K562 (cell line): ENCODE data around the gene NARF. TPM values are rescaled to one million over a fixed set of nuclear protein-coding genes. Genes with fewer than 3 reads are reported as not detected.

ENCODE experiments used
- CBFB ChIP-seq: sonication (generic); formaldehyde crosslinking; IDR thresholded peaks from 2 replicates; pipeline ENCODE4 v1.4.0; 2020; ENCODE audit warnings: mild to moderate bottlenecking, missing genetic modification reagents
- CBX1 ChIP-seq: sonication (generic); IDR thresholded peaks from 2 replicates; pipeline ENCODE4 v1.6.1; 2016; ENCODE audit warnings: antibody characterized with exemption, low read depth, mild to moderate bottlenecking
- MCM2 ChIP-seq: fragments of 450-650 bp; IDR thresholded peaks from 2 replicates; pipeline ENCODE4 v1.6.1; 2017; ENCODE audit warnings: low read depth, mild to moderate bottlenecking
- MCM3 ChIP-seq: fragments of 450-650 bp; IDR thresholded peaks from 2 replicates; pipeline ENCODE4 v1.6.1; 2016
- MTF1 ChIP-seq: fragments of 250-450 bp; sonication (Bioruptor Pico); IDR thresholded peaks from 2 replicates; pipeline ENCODE4 v1.9.0; 2021; ENCODE audit warnings: moderate library complexity, mild to moderate bottlenecking, inconsistent platforms, borderline replicate concordance
- NFE2L1 ChIP-seq: fragments of 450-650 bp; IDR thresholded peaks from 2 replicates; pipeline ENCODE4 v1.6.1; 2016; ENCODE audit warnings: missing genetic modification characterization, low read depth, mild to moderate bottlenecking, missing compliant biosample characterization, moderate library complexity, borderline replicate concordance
- PTBP1 ChIP-seq: fragments of 200-400 bp; formaldehyde crosslinking; IDR thresholded peaks from 2 replicates; pipeline ENCODE4 v1.6.1; 2017; ENCODE audit warnings: low read depth, low read length
- PTRF ChIP-seq: fragments of 450-650 bp; IDR thresholded peaks from 2 replicates; pipeline ENCODE4 v1.6.1; 2016; ENCODE audit warnings: mild to moderate bottlenecking, missing genetic modification characterization, missing compliant biosample characterization
- PTTG1 ChIP-seq: fragments of 450-650 bp; IDR thresholded peaks from 2 replicates; pipeline ENCODE4 v1.6.1; 2016; ENCODE audit warnings: low read depth, mild to moderate bottlenecking, missing genetic modification characterization, missing compliant biosample characterization
- SP1 ChIP-seq: sonication (generic); formaldehyde crosslinking; IDR thresholded peaks from 2 replicates; pipeline ENCODE4 v1.8.1; 2022; ENCODE audit warnings: mild to moderate bottlenecking, missing genetic modification reagents
- TCF3 ChIP-seq: sonication (generic); formaldehyde crosslinking; IDR thresholded peaks from 2 replicates; pipeline ENCODE4 v1.4.0; 2020; ENCODE audit warnings: mild to moderate bottlenecking, missing genetic modification reagents
- U2AF2 ChIP-seq: fragments of 200-400 bp; formaldehyde crosslinking; optimal IDR thresholded peaks from 2 replicates; pipeline ENCODE3; 2017; ENCODE audit warnings: low read depth, mild to moderate bottlenecking, low read length
- XRCC4 ChIP-seq: IDR thresholded peaks from one replicate; pipeline ENCODE4 v1.6.1; 2011; ENCODE audit not compliant: insufficient read depth, insufficient read length; ENCODE audit errors: extremely low read depth
- ZFPM2 ChIP-seq: fragments of 250-450 bp; sonication (Bioruptor Pico); IDR thresholded peaks from 2 replicates; pipeline ENCODE4 v1.5.1; 2022; ENCODE audit warnings: mild to moderate bottlenecking
- ZNF133 ChIP-seq: fragments of 250-450 bp; sonication (Bioruptor Pico); IDR thresholded peaks from 2 replicates; pipeline ENCODE4 v1.4.0; 2020; ENCODE audit warnings: mild to moderate bottlenecking
- ZNF217 ChIP-seq: sonication (generic); formaldehyde crosslinking; IDR thresholded peaks from 2 replicates; pipeline ENCODE4 v1.8.0; 2022; ENCODE audit warnings: mild to moderate bottlenecking, missing genetic modification reagents
- ZNF764 ChIP-seq: fragments of 250-450 bp; sonication (Bioruptor Pico); IDR thresholded peaks from 2 replicates; pipeline ENCODE4 v1.4.0; 2020; ENCODE audit warnings: low read depth, mild to moderate bottlenecking, moderate library complexity
- ZNF766 ChIP-seq: fragments of 200-800 bp; sonication (Bioruptor generic); conservative IDR thresholded peaks from 2 replicates; pipeline ENCODE4 v1.6.1; 2016; ENCODE audit warnings: missing genetic modification characterization, missing compliant biosample characterization
- ZNF778 ChIP-seq: fragments of 450-650 bp; formaldehyde crosslinking; IDR thresholded peaks from 2 replicates; pipeline ENCODE4 v1.4.0; 2020; ENCODE audit warnings: mild to moderate bottlenecking, moderate library complexity
- polyA plus RNA-seq, 8 experiments: library from polyadenylated mRNA; depleted of rRNA in 4 of 8; stranded (reverse) in 5 of 8; unstranded in 3 of 8; fragments of >200 nt; fragmentation: Nextera tagmentation in 2 of 8; fragmentation: Illumina TruSeq in 1 of 8; extraction: Ambion mirVana in 2 of 8; extraction: Trizol in 1 of 8; gene quantifications; 2 replicates each; pipeline versions ENCODE4 v1.2.1 to v1.2.3, GENCODE V29; 2011 to 2014; ENCODE audit warnings: inconsistent platforms in 1 of 8, missing spikeins in 1 of 8
- total RNA-seq, 7 experiments: library from RNA; depleted of rRNA in 6 of 7; stranded (reverse); fragments of >200 nt in 6 of 7; fragmentation: Illumina TruSeq in 2 of 7; extraction: Trizol in 2 of 7; gene quantifications; 2 replicates each; pipeline versions ENCODE4 v1.2.1 to v1.2.3, GENCODE V29; 2011 to 2021; ENCODE audit warnings: low replicate concordance in 1 of 7
- TF ChIP-seq, protein P1 (sequence below): fragments of 250-450 bp; sonication (Bioruptor Pico); IDR thresholded peaks from 2 replicates; pipeline ENCODE4 v1.8.0; 2022; ENCODE audit warnings: moderate library complexity, mild to moderate bottlenecking, inconsistent platforms
- TF ChIP-seq, protein P2 (sequence below): fragments of 250-450 bp; sonication (Bioruptor Pico); IDR thresholded peaks from 2 replicates; pipeline ENCODE4 v1.5.0; 2021; ENCODE audit warnings: mild to moderate bottlenecking, moderate library complexity
- TF ChIP-seq, protein P3 (sequence below): sonication (generic); formaldehyde crosslinking; IDR thresholded peaks from 2 replicates; pipeline ENCODE4 v1.8.0; 2022; ENCODE audit warnings: mild to moderate bottlenecking, missing genetic modification reagents
- TF ChIP-seq, protein P4 (sequence below): sonication (generic); IDR thresholded peaks from 2 replicates; pipeline ENCODE4 v1.6.1; 2016

NARF gene
- total and polyA plus RNA-seq, 9 of the 15 experiments (the other 6 are each of a cell fraction or from before 2014, with no cell fraction given) = 60.4 to 423 (median 132) TPM

DNA sequence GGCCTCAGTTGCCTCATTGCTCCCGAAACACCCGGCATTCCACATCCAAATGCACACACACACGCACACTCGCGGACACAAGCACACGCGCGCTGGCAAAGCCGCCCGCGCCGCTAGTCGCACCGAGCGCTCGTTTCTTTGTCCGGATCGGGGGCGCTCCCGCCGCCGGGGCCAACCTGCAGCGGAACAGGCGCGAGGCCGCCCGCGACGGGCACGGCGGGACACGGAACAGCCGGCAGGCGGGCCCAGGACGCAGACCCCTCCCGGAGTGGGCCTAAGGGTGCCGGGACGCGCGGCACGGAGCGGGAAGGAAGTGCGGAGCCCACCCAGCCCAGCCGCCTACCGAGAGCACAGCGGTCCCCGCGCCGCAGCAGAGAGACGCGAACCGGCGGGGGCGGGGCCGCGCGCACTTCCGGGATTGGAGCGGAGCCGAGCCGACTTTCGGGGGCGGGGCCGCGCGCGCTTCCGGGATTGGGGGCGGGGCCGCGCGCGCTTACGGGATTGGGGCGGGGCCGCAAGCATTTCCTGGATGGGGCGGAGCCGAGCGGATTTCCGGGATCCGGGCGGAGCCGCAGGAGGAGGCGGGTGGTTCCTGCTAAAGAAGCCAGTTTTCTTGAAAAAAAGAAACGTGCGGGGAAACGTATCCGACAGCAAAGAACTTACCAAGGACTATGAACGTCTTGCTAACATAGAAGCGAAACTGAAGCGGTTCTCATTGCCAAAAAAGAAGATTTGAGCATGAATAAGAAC, 8.0 kb upstream of the NARF start, which contains the start of gene CYBC1 (continued):
- TF ChIP-seq MCM2 = no peak
- TF ChIP-seq CBX1 = 0 out of 2 replicates have a peak, but pooled peaks have one; percentile 67
- TF ChIP-seq, protein P1, sequence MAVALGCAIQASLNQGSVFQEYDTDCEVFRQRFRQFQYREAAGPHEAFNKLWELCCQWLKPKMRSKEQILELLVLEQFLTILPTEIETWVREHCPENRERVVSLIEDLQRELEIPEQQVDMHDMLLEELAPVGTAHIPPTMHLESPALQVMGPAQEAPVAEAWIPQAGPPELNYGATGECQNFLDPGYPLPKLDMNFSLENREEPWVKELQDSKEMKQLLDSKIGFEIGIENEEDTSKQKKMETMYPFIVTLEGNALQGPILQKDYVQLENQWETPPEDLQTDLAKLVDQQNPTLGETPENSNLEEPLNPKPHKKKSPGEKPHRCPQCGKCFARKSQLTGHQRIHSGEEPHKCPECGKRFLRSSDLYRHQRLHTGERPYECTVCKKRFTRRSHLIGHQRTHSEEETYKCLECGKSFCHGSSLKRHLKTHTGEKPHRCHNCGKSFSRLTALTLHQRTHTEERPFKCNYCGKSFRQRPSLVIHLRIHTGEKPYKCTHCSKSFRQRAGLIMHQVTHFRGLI (CRISPR knock-in tag) = no peak
- no peak; the same call in 1 of the 2 replicates for TF ChIP-seq TCF3 (CRISPR knock-in tag)
- TF ChIP-seq MCM3 = no peak
- TF ChIP-seq PTBP1 = no peak
- TF ChIP-seq SP1 (CRISPR knock-in tag) = peak; percentile 88
- TF ChIP-seq MTF1 (CRISPR knock-in tag) = no peak
- no peak for TF ChIP-seq CBFB (CRISPR knock-in tag)
- TF ChIP-seq ZNF766 = 0 out of 2 replicates have a peak, but pooled peaks have one; percentile 57
- TF ChIP-seq U2AF2 = no peak
- TF ChIP-seq XRCC4 = no peak
- TF ChIP-seq ZNF133 (CRISPR knock-in tag) = no peak
- TF ChIP-seq, protein P2, sequence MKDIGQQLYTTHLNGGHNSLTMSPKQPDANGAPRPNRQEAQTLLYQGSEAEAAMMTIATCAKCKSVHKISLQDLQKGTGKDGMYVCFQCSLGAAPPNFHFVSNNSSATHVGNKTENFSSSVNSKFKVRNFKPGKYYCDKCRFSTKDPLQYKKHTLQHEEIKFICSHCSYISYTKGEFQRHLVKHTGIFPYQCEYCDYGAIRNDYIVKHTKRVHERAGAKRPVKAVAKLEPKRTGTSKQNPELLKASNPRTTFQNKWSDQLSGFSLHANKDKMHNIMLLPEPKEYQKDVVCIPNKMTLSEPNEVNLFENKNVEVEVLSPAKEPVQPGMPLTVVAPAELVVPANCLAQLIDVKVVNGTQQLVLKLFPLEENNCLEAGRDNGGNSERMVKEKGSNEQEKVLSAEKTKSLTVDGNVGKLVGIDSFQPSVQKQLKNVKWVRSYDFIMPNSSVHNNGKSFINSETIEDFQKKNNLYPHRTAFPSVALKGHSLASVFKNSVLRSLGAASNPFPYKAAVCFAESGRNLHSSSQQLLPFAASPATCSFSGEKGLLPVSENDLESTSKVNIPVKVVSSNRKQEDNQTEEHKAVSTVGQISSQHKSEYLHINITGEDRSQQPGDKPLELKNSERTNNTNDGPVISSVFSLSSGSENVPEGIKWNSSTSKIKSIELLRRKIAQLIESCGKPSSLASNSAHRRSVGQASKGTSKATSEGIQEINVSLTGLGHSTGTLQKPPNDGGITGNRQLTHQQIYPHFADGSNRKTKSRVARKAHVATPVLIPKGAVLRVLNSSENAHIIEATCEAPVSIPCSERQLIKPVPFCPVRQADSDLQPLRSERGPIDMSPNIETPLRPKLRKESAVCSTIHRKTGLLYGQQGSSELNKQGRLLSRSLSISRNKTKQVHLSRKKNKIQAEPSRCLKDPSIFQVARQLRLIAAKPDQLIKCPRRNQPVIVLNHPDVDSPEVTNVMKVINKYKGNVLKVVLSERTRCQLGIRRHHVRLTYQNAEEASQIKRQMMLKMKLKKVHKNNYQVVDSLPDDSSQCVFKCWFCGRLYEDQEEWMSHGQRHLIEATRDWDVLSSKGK (CRISPR knock-in tag) = no peak
- TF ChIP-seq PTRF (tag) = no peak
- TF ChIP-seq ZNF764 (CRISPR knock-in tag) = no peak
- no peak for TF ChIP-seq NFE2L1 (tag)
- TF ChIP-seq ZFPM2 = no peak
- no peak for TF ChIP-seq PTTG1
- TF ChIP-seq ZNF217 = no peak
- TF ChIP-seq, protein P3, sequence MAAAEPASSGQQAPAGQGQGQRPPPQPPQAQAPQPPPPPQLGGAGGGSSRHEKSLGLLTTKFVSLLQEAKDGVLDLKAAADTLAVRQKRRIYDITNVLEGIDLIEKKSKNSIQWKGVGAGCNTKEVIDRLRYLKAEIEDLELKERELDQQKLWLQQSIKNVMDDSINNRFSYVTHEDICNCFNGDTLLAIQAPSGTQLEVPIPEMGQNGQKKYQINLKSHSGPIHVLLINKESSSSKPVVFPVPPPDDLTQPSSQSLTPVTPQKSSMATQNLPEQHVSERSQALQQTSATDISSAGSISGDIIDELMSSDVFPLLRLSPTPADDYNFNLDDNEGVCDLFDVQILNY = no peak
- TF ChIP-seq, protein P4, sequence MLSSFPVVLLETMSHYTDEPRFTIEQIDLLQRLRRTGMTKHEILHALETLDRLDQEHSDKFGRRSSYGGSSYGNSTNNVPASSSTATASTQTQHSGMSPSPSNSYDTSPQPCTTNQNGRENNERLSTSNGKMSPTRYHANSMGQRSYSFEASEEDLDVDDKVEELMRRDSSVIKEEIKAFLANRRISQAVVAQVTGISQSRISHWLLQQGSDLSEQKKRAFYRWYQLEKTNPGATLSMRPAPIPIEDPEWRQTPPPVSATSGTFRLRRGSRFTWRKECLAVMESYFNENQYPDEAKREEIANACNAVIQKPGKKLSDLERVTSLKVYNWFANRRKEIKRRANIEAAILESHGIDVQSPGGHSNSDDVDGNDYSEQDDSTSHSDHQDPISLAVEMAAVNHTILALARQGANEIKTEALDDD = no peak
- no peak for TF ChIP-seq ZNF778 (CRISPR knock-in tag)
